Stimulated activated CD8-positive, alpha-beta memory T cell treated with anti-CD3 and anti-CD28 coated beads, Interleukin-12 subunit alpha, Interleukin-12 subunit beta, amount 100 ng/mL, for 1 hour (primary cell): Measurements from ENCODE around the gene DYNLT2B.
A peak's percentile ranks its signal among the peaks of the same experiment; 100 is the strongest.
"Not testable (repeated sequence)": the region's sequence is repeated elsewhere in the genome, so short reads cannot be mapped to it uniquely, and the experiment has no call there.

Source experiments
- DNase-seq: peaks from one replicate; pipeline ENCODE4 v3.0.0-alpha.2; 2020; ENCODE audit warnings: low read depth

DYNLT2B gene

DNA sequence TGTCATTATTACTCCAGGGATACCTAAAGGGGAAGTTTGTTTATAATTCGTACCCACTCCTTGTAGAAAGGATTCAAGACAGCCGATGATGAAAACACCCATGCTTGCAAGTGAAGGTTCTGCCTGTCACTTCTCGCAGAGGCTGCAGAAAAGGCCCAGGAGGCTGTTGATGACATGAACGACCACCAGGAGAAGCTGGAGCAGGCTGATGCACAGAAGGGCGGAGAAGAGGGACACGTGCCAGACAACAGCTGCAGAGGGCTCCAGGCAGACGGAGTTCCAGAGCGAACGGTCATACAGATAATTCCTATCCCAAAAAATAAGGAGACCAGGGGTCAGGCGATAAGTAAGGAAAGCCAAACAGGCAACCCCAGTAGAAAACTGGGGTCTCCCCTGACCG is 5.7 kb upstream of the DYNLT2B start:
- DNase-seq = no peak

DNA sequence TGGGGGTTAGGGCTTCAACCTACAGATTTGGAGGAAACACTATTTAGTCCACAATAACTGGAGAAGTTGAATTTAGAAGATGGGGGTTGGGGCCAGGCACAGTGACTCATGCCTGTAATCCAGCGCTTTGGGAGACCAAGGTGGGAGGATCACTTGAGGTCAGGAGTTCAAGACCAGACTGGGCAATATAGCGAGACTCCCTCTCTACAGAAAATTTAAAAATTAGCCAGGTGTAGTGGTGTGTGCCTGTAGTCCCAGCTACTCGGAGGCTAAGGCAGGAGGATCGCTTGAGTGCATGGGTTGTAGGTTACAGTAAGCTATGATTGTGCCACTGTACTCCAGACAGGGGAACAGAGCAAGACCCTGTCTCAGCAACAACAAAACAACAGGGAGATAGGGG is 5.0 kb upstream of the DYNLT2B start:
- DNase-seq = no peak

- DNase-seq = no peak
Measured at GRCh38 chr3:196321162-196321561, 3.1 kb upstream of the DYNLT2B start.

GRCh38 chr3:196320137-196320536 is 2.1 kb upstream of the DYNLT2B start:
- no peak for DNase-seq

DNA sequence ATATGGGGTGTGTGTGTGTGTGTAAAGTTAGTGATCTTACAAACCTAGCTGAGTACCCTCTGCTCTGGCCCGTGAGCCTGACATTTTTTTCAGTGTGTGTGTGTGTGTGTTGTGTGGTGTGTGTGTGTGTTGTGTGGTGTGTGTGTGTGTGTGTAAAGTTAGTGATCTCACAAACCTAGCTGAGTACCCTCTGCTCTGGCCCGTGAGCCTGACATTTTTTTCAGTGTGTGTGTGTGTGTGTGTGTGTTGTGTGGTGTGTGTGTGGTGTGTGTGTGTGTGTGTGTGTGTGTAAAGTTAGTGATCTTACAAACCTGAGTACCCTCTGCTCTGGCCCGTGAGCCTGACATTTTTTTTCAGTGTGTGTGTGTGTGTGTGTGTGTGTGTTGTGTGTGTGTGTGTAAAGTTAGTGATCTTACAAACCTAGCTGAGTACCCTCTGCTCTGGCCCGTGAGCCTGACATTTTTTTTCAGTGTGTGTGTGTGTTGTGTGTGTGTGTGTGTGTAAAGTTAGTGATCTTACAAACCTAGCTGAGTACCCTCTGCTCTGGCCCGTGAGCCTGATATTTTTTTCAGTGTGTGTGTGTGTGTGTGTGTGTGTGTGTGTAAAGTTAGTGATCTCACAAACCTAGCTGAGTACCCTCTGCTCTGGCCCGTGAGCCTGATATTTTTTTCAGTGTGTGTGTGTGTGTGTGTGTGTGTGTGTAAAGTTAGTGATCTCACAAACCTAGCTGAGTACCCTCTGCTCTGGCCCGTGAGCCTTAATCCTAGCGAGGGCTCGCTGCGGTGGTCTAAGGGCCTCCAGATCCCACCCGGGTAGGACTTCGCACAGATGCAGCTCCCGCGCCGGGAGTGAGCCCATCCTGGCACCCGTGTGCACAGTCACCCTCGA is 997 bp downstream of the DYNLT2B start:
- not testable (repeated sequence) for DNase-seq

GRCh38 chr3:196315821-196316220 is 2.2 kb downstream of the DYNLT2B start:
- DNase-seq = no peak

DNA sequence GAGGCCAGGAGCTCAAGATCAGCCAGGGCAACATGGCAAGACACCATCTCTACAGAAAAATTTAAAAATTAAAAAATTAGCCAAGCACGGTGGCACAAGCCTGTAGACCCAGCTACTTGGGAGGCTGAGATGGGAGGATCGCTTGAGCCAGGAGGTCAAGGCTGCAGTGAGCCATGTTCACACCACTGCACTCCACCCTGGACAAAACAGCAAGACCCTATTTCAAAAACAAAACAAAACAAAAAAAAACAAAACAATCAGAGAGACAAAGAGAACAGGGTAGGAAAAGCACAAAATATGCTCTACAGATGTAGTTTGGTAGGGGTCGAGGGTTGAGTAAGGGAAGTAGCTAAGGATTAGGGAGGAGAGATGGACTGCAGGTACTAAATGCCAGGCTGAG is 3.4 kb downstream of the DYNLT2B start:
- no peak for DNase-seq

- DNase-seq = not testable (repeated sequence)
Measured at GRCh38 chr3:196314086-196314485, 4.0 kb downstream of the DYNLT2B start.

DNA sequence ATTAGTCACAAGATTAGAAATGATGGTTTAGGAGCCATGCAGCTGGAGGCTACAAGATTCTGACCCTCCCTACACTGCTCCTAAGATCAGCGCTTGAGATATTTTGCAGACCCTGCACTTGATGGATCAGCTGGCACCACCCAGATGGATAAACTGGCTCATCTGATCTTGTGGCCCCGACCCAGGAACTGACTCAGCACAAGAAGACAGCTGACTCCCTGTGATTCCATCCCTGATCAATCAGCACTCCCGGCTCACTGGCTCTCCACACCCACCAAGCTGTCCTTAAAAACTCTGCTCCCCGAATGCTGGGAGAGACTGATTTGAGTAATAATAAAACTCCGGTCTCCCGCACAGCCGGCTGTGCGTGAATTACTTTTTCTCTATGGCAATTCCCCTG is 15.1 kb downstream of the DYNLT2B start:
- not testable (repeated sequence) for DNase-seq

GRCh38 chr3:196302551-196302950 is 15.5 kb downstream of the DYNLT2B start:
- DNase-seq = not testable (repeated sequence)

- DNase-seq = no peak
Measured at GRCh38 chr3:196298521-196298920, 19.5 kb downstream of the DYNLT2B start.

DNA sequence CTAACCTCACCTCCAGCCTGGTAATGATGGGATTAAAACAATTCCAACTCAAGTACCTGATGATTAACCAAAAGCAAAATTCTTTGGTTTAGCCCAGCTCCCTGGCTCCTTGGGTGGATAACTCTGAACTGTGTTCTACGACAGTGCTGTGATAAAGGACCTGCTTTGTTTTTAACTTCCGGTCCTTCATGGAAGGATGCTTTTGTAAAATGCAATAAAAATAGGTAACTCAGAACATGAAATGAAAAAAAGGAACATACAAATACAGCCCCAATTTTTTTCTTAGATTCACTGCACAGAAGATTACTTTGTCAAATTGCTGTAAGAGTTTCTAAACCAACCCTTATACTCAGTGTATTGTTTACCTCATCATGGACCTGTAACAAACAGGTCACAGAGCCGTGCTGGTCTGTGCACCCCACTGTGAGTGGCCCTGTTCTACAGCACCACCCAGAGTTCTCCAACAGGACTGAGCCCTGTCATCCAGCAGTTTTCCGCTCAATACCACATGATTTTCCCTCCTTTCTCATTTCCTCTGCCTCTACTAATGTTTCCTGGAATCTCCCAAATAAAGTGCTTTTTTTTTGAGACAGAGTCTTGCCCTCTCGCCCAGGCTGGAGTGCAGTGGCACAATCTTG is 25.6 kb downstream of the DYNLT2B start:
- no peak for DNase-seq

DNA sequence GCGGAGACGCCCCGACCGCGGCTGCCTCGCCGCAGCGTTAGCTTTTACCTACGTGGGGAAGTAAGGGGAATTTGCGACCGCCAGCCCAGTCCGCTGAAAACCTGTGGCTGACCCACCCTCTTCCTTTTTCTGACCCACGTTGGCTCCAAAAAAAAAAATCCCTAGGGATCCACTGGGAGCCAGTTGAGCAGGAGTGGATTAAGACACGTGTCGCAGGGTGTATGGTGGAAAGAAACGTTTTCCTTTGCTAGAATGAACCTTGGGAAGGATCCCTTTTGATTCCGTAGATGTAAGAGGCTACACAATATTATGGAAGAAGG is 29.9 kb downstream of the DYNLT2B start:
- DNase-seq = no peak

- peak; percentile 53 for DNase-seq
Measured at GRCh38 chr3:196287440-196288140, 30.4 kb downstream of the DYNLT2B start, which contains the start of gene PCYT1A. PCYT1A (minus strand) TSS chr3:196287726; CDS start chr3:196270531, 17,195 bp downstream.

GRCh38 chr3:196287090-196287439 is 31.0 kb downstream of the DYNLT2B start:
- DNase-seq = no peak

GRCh38 chr3:196284396-196284795 is 33.6 kb downstream of the DYNLT2B start:
- no peak for DNase-seq

DNA sequence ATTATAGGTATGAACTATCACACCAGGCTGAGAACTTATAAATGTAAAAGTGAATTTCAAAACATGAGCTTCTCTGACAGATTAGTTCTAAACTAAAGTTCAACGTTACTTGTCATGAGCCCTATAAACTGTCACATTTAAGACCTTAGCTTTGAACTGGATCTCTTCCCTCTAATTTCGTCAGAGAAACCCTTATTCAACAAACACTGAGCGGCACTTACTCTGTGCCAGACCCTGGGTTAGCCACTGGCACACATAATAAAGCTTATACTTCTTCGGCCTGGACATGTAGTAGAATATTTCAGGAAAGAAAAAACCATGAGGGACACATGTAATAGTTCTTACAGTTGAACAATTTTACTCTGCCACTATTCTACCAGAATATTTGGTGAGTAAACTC is 36.1 kb downstream of the DYNLT2B start:
- no peak for DNase-seq

DNA sequence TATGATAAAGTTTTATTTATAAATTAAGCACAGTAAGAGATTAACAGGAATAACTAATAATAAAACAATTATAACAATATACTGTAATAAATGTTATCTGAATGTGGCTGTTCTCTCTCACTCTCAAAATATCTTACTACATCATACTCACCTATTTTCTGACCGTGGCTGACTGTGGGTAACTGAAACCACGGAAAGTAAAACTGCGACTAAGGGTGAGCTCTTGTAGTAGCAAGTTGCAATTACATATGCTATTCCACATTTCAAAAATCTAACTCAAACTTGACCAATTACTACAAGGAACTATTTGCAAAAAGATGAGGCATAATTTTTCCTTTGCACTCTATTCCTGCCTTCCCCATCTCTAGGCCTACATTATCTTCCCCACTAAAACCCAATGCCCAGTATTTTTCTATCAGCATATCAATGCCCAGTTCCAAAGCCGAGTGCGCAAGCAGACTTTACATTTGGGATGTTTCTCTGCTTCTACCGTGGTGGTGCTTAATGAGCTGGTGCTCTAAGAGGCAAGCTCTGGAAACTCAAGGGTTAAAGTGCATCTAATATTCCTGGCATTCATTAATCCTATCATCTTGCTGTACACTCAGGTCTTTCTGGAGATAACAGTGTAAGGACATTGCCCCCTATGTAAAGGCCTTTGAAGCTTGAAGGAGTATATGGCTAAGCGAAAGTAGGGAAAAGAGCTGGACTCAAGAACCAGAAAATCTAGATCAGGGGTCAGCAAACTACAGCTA is 37.2 kb downstream of the DYNLT2B start:
- DNase-seq = no peak

DNA sequence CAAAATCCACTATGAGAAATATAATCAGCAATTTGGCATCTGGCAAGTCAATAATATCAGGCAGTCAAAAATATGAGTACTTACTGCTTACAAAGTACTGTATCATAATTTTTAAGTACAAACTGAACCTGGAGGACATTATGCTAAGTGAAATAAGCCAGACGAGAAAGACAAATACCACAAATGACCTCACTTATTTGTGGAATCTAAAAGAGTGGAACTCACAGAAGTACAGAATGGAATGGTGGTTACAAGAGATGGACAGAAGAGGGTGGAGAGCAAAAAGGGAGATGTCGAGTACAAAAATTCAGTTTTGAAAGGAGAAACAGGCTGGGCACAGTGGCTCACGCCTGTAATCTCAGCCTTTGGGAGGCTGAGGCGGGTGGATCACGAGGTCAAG is 42.9 kb downstream of the DYNLT2B start:
- no peak for DNase-seq

DNA sequence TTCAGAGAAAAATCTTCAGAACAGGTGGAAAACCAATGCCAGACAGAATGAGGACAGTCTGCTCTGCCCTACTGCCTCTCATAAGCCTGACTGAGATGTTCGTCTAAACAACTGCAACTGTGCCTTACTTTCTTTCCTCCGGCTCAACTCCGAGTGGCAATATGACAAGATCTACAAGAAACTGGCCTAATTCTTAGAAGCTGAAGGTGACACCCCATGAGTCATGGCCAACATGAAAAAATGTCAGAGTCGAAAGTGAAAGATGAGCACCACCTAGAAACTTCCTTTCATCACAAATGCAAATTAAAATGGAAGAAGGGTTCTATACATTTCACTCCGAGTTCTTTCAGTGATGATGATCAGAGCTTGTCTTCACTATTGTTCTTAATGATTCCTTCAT is 43.5 kb downstream of the DYNLT2B start:
- peak; percentile 25 for DNase-seq

- no peak for DNase-seq
Measured at GRCh38 chr3:196273655-196274054, 44.4 kb downstream of the DYNLT2B start.

DNA sequence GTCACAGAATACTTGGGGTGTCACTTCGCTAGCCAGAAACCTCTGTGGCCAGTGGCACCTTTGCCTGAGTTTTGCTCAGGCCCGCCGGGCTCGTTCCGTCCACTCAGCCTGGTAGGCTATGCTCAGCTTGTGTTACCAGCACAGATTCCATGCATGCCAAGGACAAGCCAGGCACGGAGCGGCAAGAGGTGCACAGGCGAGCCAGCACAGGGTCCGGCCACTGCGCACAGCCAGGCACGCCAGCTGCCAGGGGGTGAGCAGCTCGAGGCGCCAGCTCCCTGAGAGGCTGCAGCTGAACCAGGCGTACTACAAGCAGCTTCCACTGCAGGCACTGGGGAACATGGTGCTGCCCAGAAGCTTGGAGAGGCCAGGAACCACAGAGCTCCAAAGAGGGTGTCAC is 45.2 kb downstream of the DYNLT2B start:
- DNase-seq = no peak
